Measurements from ENCODE around the gene SRF. TPM values are rescaled to one million over a fixed set of nuclear protein-coding genes. Genes with fewer than 3 reads are reported as not detected.

The SRF gene
- total and polyA plus RNA-seq, 2 of the 4 experiments (the other 2 are of a cell fraction): 20.6 to 56.3 TPM

DNA sequence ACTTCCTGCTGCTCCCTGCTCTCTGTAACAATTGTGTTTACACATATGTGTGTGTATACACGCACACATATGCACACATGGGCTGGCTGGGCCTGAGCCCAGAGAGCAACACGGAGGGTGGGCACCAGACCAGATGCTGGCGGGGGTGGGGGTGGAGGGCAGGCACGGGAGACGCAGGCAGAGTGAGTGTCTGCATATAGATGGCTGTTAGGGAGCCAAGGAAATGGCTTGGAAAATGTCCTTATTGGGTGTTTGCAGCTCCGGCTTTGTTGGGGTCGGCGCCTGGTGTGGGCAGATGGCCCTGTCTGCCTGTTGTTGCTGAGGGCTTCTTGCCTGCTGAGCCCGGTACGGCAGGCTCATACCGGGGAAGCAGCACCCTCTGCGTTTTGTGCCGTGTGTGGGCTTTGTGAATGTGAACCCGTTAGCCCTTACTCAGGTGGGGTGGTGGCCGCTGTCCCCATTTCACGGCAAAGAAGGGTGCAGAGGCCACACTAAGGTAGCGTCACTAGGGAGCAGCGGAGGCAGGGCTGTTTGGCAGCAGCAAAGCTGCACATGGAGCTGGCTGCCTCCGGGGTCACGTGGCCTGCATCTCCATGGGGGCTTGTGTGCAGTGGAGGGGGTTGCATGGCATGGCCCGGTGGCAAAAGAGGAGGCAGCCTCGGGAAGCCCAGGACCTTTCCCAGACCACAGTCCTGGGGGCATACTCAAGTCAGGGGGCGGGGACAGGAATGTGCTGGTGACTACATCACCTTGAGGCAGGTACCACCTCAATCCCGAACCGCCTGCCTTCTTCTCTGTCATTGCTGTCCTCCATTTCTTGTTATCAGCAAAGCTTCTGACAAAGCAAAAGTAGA lies 47.4 kb upstream of the SRF start:
- peaks cover 62% of the 10 kb centered on the region for H3K4me1 ChIP-seq (ENCODE audit: control insufficient read depth, insufficient read depth, low read length)
- H3K36me3 ChIP-seq (ENCODE audit: control insufficient read depth, insufficient read depth, low read length): no peaks in the 10 kb centered on the region
- H3K4me2 ChIP-seq (ENCODE audit: low read depth, low read length): peak overlapping the region; percentile 65
- H3K4ac ChIP-seq (ENCODE audit: low read depth, low read length): peak overlapping the region; percentile 89
- H3K4me3 ChIP-seq (ENCODE audit: insufficient read depth, low read depth, low read length): no peak overlapping the region
- H3K14ac ChIP-seq (replicated peaks; ENCODE audit: low read depth, low read length): peak overlapping the region; percentile 83
- intact Hi-C loops (cut with micrococcal nuclease) (no loop called here), dilution Hi-C loops (cut with HindIII; ENCODE audit: low sequenced_read_pairs, unreplicated experiment) (no loop called here), in situ Hi-C loops (cut with MboI; ENCODE audit: low sequenced_read_pairs) (no loop called here)
- H3K18ac ChIP-seq (ENCODE audit: low read depth, low read length): peak overlapping the region; percentile 72
- peak overlapping the region; percentile 74 for H2AFZ ChIP-seq (replicated peaks; ENCODE audit: low read length, poor library complexity)
- H3K79me1 ChIP-seq (ENCODE audit: low read depth in 1 of 2, low read length in 2 of 2): peaks cover 45 to 92% of the 10 kb centered on the region in 2 experiments
- H2BK15ac ChIP-seq (ENCODE audit: low read depth, low read length): peak overlapping the region; percentile 62; the same call in 2 of the 3 replicates
- H3K56ac ChIP-seq (ENCODE audit: extremely low read depth, insufficient read depth, low read length): peak overlapping the region; percentile 43; the same call in 1 of the 2 replicates
- H4K5ac ChIP-seq (ENCODE audit: low read depth, low read length): peak overlapping the region; percentile 81
- H3K9me3 ChIP-seq (ENCODE audit: control insufficient read depth, insufficient read depth, low read length): no peaks in the 10 kb centered on the region
- peak overlapping the region; percentile 75 to 86 for H4K8ac ChIP-seq (ENCODE audit: low read depth in 2 of 2, low read length in 2 of 2)
- 23% methylated on average over 16 of the region's 25 CpGs; no CpG with 5 or more reads in 1 of the 2 experiments for WGBS, 2 experiments (ENCODE audit: extremely low coverage in 2 of 2, insufficient read length in 1 of 2)
- ChIA-PET POLR2A (ENCODE audit: unreplicated experiment) (no interaction called here), CTCF (interaction anchor here (3.7 kb wide), 1 partner anchor 20 kb away, joined by 17 read pairs; no protein-coding TSS in a partner anchor)
- no peaks in the 10 kb centered on the region for H3K27me3 ChIP-seq (ENCODE audit: control insufficient read depth, insufficient read depth, low read length)
- peak overlapping the region; percentile 56 for H2BK5ac ChIP-seq (ENCODE audit: low read depth, low read length, poor library complexity, severe bottlenecking)
- peak overlapping the region; percentile 87 for H2AK5ac ChIP-seq (ENCODE audit: low read depth, low read length)
- TF ChIP-seq MAZ (IDR thresholded peaks at IDR 0.05; ENCODE audit: borderline replicate concordance, low read depth, low read length) (no peak), MXI1 (IDR thresholded peaks at IDR 0.05; ENCODE audit: borderline replicate concordance, low read depth, low read length) (peak; percentile 10; the same call in 1 of the 2 replicates)
- TF ChIP-seq, protein P1, sequence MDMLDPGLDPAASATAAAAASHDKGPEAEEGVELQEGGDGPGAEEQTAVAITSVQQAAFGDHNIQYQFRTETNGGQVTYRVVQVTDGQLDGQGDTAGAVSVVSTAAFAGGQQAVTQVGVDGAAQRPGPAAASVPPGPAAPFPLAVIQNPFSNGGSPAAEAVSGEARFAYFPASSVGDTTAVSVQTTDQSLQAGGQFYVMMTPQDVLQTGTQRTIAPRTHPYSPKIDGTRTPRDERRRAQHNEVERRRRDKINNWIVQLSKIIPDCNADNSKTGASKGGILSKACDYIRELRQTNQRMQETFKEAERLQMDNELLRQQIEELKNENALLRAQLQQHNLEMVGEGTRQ (IDR thresholded peaks at IDR 0.05; ENCODE audit: low read depth, low read length): peak; percentile 55
- ATAC-seq (ENCODE audit: low read depth) (no peak), DNase-seq (peak; percentile 43)
- peak overlapping the region; percentile 66 for H2AK9ac ChIP-seq (replicated peaks; ENCODE audit: low read depth, low read length, poor library complexity)
- H3K23ac ChIP-seq (ENCODE audit: low read depth, low read length): peak overlapping the region; percentile 82
- no TSS peak for BruUV-seq (replicated peaks)
- peak overlapping the region; percentile 53 for H3K9ac ChIP-seq (ENCODE audit: low read depth, low read length)
- peak overlapping the region; percentile 51 for H3K27ac ChIP-seq (ENCODE audit: insufficient read depth, low read length)
- peak overlapping the region; percentile 83 for H4K91ac ChIP-seq (ENCODE audit: insufficient read depth, low read depth, low read length)
- peak overlapping the region; percentile 83 for H2BK120ac ChIP-seq (ENCODE audit: low read depth, low read length)
- H2BK20ac ChIP-seq (ENCODE audit: low read depth, low read length): peak overlapping the region; percentile 33
- peaks cover 52% of the 10 kb centered on the region for H3K9me1 ChIP-seq (ENCODE audit: insufficient read depth, low read length)
- H4K20me1 ChIP-seq (ENCODE audit: insufficient read depth, low read length): peaks cover 41% of the 10 kb centered on the region

Data from IMR-90 (cell line).